DMS53 (cell line): ENCODE data around the gene ACOXL.

Experiments
- DNase-seq: peaks from one replicate; lab custom pipeline; 2025; lab: John Stamatoyannopoulos, UW

ACOXL gene

DNA sequence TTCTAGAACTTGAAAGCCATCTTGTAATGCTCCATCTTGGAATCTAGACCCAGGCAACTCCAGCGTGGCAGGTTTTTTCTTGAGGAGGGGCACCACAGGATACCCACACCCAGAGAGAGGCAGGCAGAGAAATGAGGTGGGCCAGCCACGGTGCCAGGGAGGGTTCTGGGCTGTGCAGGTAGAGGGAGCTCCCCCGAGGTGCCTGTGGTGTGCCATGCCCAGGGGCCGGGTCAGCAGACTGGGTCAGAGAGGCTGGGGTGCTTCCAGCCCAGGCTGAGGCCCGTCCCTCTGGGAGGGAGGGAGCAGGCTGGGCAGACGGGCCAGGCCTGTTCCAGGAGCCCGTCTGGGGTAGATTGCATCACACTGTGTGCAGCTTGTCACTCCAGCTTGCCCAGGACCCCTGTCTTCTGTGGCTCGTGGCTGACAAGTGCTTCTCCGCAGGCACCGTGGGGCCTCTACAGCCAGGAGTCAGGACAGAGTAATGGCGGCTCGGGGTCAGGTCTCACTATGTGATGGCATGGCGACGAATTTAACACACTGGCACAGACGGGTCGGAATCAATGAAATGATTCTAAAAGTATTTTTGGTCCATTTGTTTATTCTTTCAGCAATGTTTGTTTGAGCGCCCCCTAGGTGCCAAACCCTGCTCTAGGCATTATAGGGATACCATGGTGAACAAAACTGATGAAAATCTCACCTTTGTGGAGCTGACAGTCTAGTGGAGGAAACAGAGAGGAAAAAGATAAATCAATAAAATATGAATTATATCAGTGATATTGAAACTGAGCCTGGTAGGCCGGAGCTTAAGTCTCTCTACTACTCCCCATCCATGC, 144.0 kb downstream of the ACOXL start:
- peak; percentile 26 for DNase-seq

- DNase-seq: no peak
These were observed 144.9 kb downstream of the ACOXL start for GRCh38 chr2:110877031-110877827.

- no peak for DNase-seq
These were observed 145.8 kb downstream of the ACOXL start for GRCh38 chr2:110878150-110878549.

GRCh38 chr2:110881908-110882307, 149.5 kb downstream of the ACOXL start:
- no peak for DNase-seq

DNA sequence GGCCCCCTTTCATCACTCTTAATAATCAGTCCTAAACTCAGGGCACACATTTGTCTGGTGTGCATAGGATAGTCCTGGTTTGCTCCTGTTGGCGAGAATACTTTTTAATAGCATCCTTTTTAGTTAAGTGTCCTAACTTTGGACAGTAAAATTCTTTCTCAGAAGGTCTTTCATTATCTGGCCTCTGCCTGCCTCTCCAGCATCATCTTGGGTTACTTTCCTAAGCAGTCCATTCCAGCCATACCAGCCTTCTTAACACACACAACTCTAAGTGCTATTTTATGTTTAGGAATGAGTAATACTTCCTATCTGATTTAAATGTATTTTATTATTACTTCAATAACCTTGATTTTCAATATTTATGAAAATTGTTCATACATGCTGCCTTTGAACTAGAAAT, 151.0 kb downstream of the ACOXL start:
- DNase-seq: no peak

DNA sequence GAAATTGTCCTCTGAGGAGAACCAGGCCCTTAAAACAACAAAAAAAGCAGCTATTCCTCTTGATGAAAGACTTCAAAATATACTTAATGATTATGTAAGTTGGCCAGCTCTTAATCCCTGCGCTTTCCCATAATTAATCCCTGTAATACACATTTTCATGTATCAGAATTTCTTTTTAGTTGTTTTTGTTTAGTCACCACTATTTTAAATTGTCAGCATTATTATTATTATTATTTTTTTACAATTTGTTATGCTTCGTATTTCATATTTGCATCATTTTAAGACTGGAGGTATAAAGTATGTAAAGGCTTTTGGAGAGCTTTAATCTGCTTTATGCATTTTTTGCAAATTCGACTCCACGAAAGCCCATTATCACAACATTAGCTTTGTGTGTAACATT, 152.9 kb downstream of the ACOXL start:
- DNase-seq: no peak

DNA sequence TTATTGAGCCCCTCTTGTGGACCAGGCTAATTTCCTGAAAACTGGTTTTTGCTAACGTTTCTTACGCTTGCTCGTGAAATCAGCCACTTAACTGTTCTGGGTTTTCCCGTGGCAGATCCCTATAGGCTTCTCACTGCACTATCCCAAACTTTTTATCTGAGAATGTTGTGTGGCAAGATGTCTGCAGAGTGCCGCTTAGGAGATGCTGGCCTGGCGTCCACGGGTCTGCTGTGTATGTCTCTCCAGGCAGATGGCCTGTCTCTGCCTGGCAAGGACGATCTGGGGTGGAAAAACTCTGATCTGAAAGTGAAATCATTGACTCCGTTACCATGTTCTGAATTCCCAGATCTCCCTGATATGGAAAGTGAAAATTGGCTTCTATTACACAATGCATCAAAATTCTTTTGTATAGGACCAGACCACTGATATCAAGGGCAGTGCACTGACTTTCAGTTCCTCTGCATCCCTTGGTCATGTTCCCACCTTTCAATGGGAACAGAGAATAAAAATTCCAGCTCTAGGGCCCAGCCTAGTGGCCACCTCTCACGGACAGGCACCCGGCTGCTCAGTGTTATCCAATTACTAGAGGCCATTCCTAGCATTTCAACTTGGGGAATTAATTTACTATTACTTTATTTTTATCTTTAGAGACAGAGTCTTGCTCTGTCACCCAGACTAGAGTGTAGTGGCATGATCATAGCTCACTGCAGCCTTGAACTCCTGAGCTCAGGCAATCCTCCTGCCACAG, 154.6 kb downstream of the ACOXL start:
- DNase-seq: no peak

GRCh38 chr2:110888411-110888810, 156.0 kb downstream of the ACOXL start:
- no peak for DNase-seq

DNA sequence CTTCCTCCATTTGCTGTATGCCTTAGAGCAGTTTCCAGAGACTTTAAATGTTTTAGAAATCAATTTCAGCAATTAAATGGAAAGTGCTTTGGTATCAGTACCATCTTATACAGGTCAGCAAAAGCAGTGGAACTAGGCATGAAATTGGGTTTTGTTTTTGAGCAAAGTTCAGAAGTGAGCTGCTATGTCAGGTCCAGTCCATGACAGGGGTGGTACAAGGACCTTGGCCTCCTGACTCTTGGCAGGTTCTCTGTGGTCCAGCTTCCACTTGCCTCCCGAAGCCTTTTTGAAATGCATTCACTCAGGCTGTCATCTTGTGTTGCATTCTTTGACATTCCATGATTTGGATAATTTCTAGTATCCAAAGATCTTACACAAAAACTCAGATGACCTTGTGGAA, 159.3 kb downstream of the ACOXL start:
- DNase-seq: no peak

- no peak for DNase-seq
These were observed 163.9 kb downstream of the ACOXL start for GRCh38 chr2:110896226-110896625.

DNA sequence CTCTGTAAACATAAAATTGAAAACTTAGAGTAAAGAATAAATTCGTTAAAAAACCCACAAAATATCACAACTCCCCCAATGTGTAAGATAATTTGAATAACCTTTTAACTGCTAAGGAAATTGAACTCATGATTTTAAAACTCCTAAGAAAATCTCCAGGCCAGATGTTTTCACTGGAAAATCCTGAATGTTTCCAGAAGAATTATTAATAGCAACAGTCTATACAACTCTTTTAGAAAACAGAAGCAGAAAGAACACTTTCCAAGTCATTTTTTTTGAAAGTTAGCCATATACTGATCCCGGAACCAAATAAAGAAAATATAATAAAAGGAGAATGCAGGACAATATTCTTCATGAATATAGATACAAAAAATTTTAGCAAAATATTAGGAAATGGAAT, 165.6 kb downstream of the ACOXL start:
- no peak for DNase-seq

- no peak for DNase-seq
These were observed 167.8 kb downstream of the ACOXL start for GRCh38 chr2:110900191-110900590.

DNA sequence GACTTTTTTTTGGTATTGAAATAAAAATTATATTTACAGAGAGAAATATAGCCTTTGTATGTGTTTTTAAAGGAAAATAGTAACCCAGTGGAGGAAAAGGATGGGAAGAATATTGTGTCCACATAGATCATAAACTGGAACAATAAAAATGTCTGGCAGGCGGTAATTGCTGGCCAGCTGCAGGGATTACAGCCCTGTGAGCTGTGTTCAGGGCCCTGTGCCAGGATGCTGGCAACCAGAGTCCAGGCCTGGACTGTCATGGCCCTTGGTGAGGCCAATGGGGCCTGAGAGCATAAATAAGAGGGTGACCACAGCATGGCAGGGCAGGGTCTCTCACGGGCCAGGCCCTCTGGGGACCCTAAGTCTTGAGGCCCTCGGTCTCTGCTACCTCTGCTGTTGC, 171.2 kb downstream of the ACOXL start:
- DNase-seq: no peak

DNA sequence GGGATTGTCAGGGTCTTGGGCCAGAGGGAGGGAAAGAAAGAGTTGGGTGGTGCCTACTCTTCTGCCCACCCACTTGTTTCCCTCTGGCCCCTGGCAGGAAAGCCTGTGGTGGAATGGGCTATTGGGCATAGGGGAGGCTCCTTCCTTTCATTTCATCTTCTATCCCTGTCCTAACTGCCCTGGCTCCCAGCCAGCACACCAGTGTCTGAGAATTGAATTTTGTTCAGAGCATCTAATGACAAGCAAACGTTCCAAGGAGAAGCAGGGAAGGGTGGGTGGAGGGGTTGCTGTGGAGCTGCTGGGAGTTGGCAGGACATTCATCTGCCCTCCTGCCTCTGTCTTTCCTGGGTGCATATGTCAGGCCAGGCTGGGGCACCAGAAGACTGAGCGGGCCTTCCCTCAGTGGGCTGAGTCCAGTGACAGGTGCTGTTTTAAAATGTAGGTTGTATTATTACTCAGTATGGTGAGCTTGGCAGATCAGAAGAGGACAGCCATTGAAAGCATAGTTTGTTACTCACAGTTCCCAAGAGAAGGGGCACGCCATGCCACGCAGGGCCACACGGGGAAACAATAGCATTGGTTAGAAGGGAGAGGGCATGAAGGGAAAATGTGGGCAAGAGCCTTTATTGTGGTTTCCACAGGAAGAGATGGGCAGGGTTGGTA, 171.9 kb downstream of the ACOXL start:
- DNase-seq: no peak

DNA sequence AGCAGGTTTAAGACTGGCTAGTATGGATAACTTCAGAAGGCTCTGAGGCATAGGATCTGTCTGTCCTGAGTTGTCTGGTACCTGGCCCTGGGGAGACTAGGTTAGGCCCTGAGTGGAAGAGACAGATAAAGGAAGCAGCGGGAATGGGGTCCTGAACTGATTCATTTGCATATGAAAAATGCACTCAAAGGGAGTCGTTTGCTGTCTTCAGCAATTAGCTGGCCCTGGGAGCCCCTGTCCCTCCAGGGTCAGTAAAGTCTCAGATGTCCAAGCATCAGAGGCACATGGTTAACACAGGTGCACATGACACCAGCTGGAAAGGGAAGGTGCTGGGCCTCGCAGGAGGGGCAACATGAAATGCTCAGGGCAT, 172.4 kb downstream of the ACOXL start:
- DNase-seq: no peak

- DNase-seq: no peak
These were observed 172.8 kb downstream of the ACOXL start for GRCh38 chr2:110905217-110905616.

- no peak for DNase-seq
These were observed 174.4 kb downstream of the ACOXL start for GRCh38 chr2:110906613-110907298.

GRCh38 chr2:110909501-110909900, 177.1 kb downstream of the ACOXL start:
- DNase-seq: no peak

GRCh38 chr2:110910423-110910822, 178.1 kb downstream of the ACOXL start:
- no peak for DNase-seq

DNA sequence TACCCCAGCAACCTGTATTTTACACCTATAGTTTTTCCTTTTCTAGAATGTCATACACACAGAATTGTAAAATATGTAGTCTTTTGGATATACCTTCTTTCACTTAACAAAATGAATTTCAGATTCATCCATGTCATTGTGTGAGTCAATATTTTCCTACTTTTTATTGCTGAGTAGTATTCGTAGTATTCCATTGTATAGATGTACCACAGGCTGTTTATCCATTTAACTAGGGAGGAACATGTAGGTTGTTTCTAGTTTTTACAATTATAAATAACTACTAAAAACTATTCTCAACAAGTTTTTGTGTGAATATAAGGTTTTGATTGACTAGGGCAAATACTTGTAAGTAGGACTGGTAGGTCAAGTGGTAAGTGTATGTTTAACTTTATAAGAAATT, 187.4 kb downstream of the ACOXL start:
- no peak for DNase-seq

GRCh38 chr2:110925479-110925878, 193.1 kb downstream of the ACOXL start:
- DNase-seq: no peak

GRCh38 chr2:110927526-110927925, 195.2 kb downstream of the ACOXL start:
- no peak for DNase-seq
